Chondrocyte (in vitro differentiated cells): ENCODE data around the gene TMED7. TPM values are rescaled to one million over a fixed set of nuclear protein-coding genes. Genes with fewer than 3 reads are reported as not detected.
A peak's percentile ranks its signal among the peaks of the same experiment; 100 is the strongest.

Experiments
- DNase-seq: peaks from one replicate; pipeline ENCODE4 v3.0.0; 2021; ENCODE audit warnings: mixed read lengths, low spot score
- H3K27ac Mint-ChIP-seq: one replicate; pipeline ENCODE4 v1.8.0; 2021; ENCODE audit warnings: mild to moderate bottlenecking, moderate library complexity, mixed read lengths; ENCODE audit not compliant: unreplicated experiment
- H3K27me3 Mint-ChIP-seq: 2 replicates; pipeline ENCODE4 v1.8.0; 2021; ENCODE audit warnings: low read depth, mixed read lengths
- H3K36me3 Mint-ChIP-seq: 2 replicates; pipeline ENCODE4 v1.8.0; 2021; ENCODE audit warnings: low read depth, mixed read lengths
- H3K4me1 Mint-ChIP-seq: 2 replicates; pipeline ENCODE4 v1.8.0; 2021; ENCODE audit warnings: low read depth, mild to moderate bottlenecking, mixed read lengths
- H3K4me3 Mint-ChIP-seq: one replicate; pipeline ENCODE4 v1.8.0; 2021; ENCODE audit warnings: mild to moderate bottlenecking, moderate library complexity, mixed read lengths; ENCODE audit not compliant: unreplicated experiment
- H3K9me3 Mint-ChIP-seq: 2 replicates; pipeline ENCODE4 v1.8.0; 2021; ENCODE audit warnings: low read depth, mixed read lengths
- CTCF ChIP-seq: fragments of 200-600 bp; sonication (generic); IDR thresholded peaks from 2 replicates; pipeline ENCODE4 v1.5.0; 2021; ENCODE audit warnings: antibody characterized with exemption, mild to moderate bottlenecking, moderate library complexity
- total RNA-seq: library from RNA; stranded (reverse); gene quantifications from 3 replicates; pipeline ENCODE4 v1.2.1, GENCODE V29; 2021

The TMED7 gene
- total RNA-seq, 1 donor from 2014 or later, result 132 TPM

DNA sequence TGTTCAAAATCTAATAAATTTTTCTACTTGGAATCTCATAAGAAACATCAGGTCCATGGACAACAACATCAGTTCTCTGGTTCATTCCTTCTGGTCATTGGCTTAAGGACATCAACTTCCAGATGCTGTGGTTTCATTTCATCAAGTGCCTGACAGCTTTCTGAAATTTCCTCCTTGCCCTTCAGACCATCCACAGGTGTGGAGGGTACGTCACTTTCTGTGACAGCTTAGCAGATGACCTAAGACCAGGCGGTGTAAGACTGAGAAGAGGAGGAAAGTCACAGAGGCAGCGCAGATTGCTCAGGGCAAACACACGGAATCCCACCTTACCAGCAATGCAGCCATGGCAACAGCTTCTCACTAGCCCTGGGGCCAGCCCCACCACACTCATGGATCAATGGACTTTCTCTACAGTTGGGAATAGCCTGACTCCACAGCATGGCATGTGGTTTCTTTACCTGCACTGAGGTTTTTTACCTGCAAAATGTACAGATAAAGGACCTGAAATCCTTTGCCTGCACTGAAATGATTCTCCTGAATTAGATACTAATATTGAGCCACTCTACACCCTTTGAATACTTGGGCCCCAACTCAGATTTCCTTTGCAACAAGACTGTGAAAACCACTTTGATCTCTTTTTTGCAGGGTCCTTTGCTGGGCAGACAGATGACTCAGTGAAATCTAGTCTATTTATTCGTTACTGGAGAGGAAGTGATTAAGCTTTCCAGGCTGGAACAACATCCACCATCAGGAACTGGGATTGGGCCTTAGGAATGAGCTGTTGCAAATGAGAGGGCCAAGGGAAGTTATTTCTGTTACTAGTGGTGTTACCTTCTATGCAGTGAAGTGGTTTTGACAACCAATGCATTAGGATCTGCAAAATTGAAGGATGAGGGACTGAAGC lies 50.4 kb downstream of the TMED7 start:
- TF ChIP-seq CTCF, result no peak
- Mint-ChIP-seq H3K9me3 (peaks cover 6% of the 10 kb centered on the region), H3K4me3 (no peak overlapping the region), H3K27me3 (no peaks in the 10 kb centered on the region), H3K27ac (no peak overlapping the region), H3K36me3 (peaks cover 5% of the 10 kb centered on the region), H3K4me1 (peaks cover 30% of the 10 kb centered on the region)
- no peak for DNase-seq

- H3K9me3 Mint-ChIP-seq, result peaks cover 6% of the 10 kb centered on the region
- no peaks in the 10 kb centered on the region for H3K27me3 Mint-ChIP-seq
- no peak overlapping the region for H3K27ac Mint-ChIP-seq
- peaks cover 17% of the 10 kb centered on the region for H3K4me1 Mint-ChIP-seq
- DNase-seq, result no peak
- no peak overlapping the region for H3K4me3 Mint-ChIP-seq
- peaks cover 5% of the 10 kb centered on the region for H3K36me3 Mint-ChIP-seq
- TF ChIP-seq CTCF, result no peak
Measured at GRCh38 chr5:115573133-115573532, 52.7 kb downstream of the TMED7 start.

- no peak overlapping the region for H3K27ac Mint-ChIP-seq
- no peaks in the 10 kb centered on the region for H3K36me3 Mint-ChIP-seq
- no peak for DNase-seq
- no peak overlapping the region for H3K4me3 Mint-ChIP-seq
- H3K27me3 Mint-ChIP-seq, result no peaks in the 10 kb centered on the region
- peaks cover 15% of the 10 kb centered on the region for H3K4me1 Mint-ChIP-seq
- peak; percentile 10 for TF ChIP-seq CTCF
- H3K9me3 Mint-ChIP-seq, result no peaks in the 10 kb centered on the region
Measured at GRCh38 chr5:115571441-115571878, 54.4 kb downstream of the TMED7 start.

DNA sequence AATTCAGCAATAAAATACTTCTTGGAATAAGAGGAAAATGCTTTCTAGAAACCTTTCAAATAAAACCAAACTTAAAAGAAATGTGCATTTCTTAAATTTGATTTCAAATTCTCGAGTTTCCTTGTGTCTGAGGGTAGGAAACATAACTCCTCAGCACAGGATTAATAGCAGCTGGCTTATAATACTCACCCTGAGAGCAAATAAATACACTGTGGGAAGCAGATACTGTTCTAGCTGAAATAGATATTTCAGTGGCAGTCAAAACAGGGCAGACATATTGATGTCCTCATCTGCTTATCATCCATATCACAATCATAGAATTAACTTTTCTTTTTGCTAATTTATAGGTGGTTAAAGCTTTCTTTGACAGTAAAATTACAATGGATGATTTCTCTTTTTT lies 57.2 kb downstream of the TMED7 start:
- DNase-seq, result no peak
- Mint-ChIP-seq H3K27me3 (no peaks in the 10 kb centered on the region), H3K27ac (no peak overlapping the region), H3K4me3 (no peak overlapping the region), H3K9me3 (no peaks in the 10 kb centered on the region), H3K36me3 (no peaks in the 10 kb centered on the region), H3K4me1 (peaks cover 5% of the 10 kb centered on the region)
- no peak for TF ChIP-seq CTCF

- Mint-ChIP-seq H3K9me3 (no peaks in the 10 kb centered on the region), H3K27ac (no peak overlapping the region), H3K36me3 (no peaks in the 10 kb centered on the region), H3K27me3 (no peaks in the 10 kb centered on the region), H3K4me3 (no peak overlapping the region), H3K4me1 (no peaks in the 10 kb centered on the region)
- TF ChIP-seq CTCF, result no peak
- DNase-seq, result no peak
Measured at GRCh38 chr5:115565233-115565632, 60.6 kb downstream of the TMED7 start.

Other genes starting within 250 kb of the TMED7 start
- gene FEM1C, start 81.3 kb downstream of the TMED7 start, total RNA-seq, result 14.8 to 15.4 TPM (median 14.8 TPM) in 3 replicates
- 3.2 to 4.7 TPM (median 4.0 TPM) in 3 replicates for gene TICAM2, start 23.6 kb downstream of the TMED7 start, total RNA-seq
- gene CDO1, start 190.6 kb upstream of the TMED7 start, total RNA-seq, result 2.8 to 7.1 TPM (median 3.3 TPM) in 3 replicates
- gene ATG12, start 215.5 kb upstream of the TMED7 start, total RNA-seq, result 45.4 to 57.9 TPM (median 48.0 TPM) in 3 replicates
- 105 to 133 TPM (median 124 TPM) in 3 replicates for gene AP3S1, start 215.9 kb upstream of the TMED7 start, total RNA-seq